SK-N-SH treated with all-trans-retinoic acid at 6 μM for 48 hours (cell line): ENCODE measurements around the gene SMIM30.
"Not testable (repeated sequence)": the region's sequence is repeated elsewhere in the genome, so short reads cannot be mapped to it uniquely, and the experiment has no call there.

Experiments
- ATAC-seq: fragments of 200-7000 bp; cut with Tn5 transposase; 3 replicates; pipeline ENCODE4 v1.9.1; 2020; ENCODE audit warnings: mild to moderate bottlenecking, moderate library complexity
- ARNTL ChIP-seq: fragments of 450-650 bp; formaldehyde crosslinking; IDR thresholded peaks from 2 replicates; pipeline ENCODE4 v1.5.0; 2020; ENCODE audit warnings: low read depth, mild to moderate bottlenecking, moderate library complexity, borderline replicate concordance
- BACH2 ChIP-seq: fragments of 250-450 bp; sonication (Bioruptor Pico); IDR thresholded peaks from 2 replicates; pipeline ENCODE4 v1.9.0; 2021; ENCODE audit warnings: mild to moderate bottlenecking, borderline replicate concordance
- CSDC2 ChIP-seq: fragments of 250-450 bp; sonication (Bioruptor Pico); IDR thresholded peaks from 2 replicates; pipeline ENCODE4 v1.5.0; 2020; ENCODE audit warnings: mild to moderate bottlenecking, moderate library complexity
- ESRRG ChIP-seq: fragments of 250-450 bp; sonication (Bioruptor Pico); IDR thresholded peaks from 2 replicates; pipeline ENCODE4 v1.6.1; 2021; ENCODE audit warnings: mild to moderate bottlenecking
- GLIS3 ChIP-seq: fragments of 250-450 bp; sonication (Bioruptor Pico); IDR thresholded peaks from 2 replicates; pipeline ENCODE4 v1.5.0; 2020; ENCODE audit warnings: mild to moderate bottlenecking, moderate library complexity
- ISL1 ChIP-seq: fragments of 250-450 bp; sonication (Bioruptor Pico); IDR thresholded peaks from 2 replicates; pipeline ENCODE4 v2.1.2; 2022; ENCODE audit warnings: mild to moderate bottlenecking, moderate library complexity
- OSR1 ChIP-seq: fragments of 250-450 bp; sonication (Bioruptor Pico); IDR thresholded peaks from 2 replicates; pipeline ENCODE4 v1.8.0; 2022; ENCODE audit warnings: moderate library complexity, mild to moderate bottlenecking, inconsistent platforms
- PPARA ChIP-seq: fragments of 250-450 bp; sonication (Bioruptor Pico); IDR thresholded peaks from 2 replicates; pipeline ENCODE4 v1.5.0; 2020; ENCODE audit warnings: mild to moderate bottlenecking, borderline replicate concordance
- RARB ChIP-seq: fragments of 250-450 bp; sonication (Bioruptor Pico); IDR thresholded peaks from 2 replicates; pipeline ENCODE4 v1.8.0; 2021; ENCODE audit warnings: mild to moderate bottlenecking, moderate library complexity
- TOX ChIP-seq: fragments of 250-450 bp; sonication (Bioruptor Pico); IDR thresholded peaks from 2 replicates; pipeline ENCODE4 v1.8.0; 2021; ENCODE audit warnings: mild to moderate bottlenecking, moderate library complexity, borderline replicate concordance
- ZC3H10 ChIP-seq: fragments of 250-450 bp; sonication (Bioruptor Pico); IDR thresholded peaks from 2 replicates; pipeline ENCODE4 v1.5.1; 2021; ENCODE audit warnings: mild to moderate bottlenecking, moderate library complexity
- ZFP3 ChIP-seq: fragments of 250-450 bp; sonication (Bioruptor Pico); IDR thresholded peaks from 2 replicates; pipeline ENCODE4 v1.5.0; 2020; ENCODE audit warnings: mild to moderate bottlenecking, moderate library complexity
- ZFP30 ChIP-seq: fragments of 450-650 bp; formaldehyde crosslinking; IDR thresholded peaks from 2 replicates; pipeline ENCODE4 v1.5.0; 2022; ENCODE audit warnings: mild to moderate bottlenecking, moderate library complexity
- ZNF565 ChIP-seq: fragments of 450-650 bp; formaldehyde crosslinking; conservative IDR thresholded peaks from 2 replicates; pipeline ENCODE4 v1.5.0; 2020; ENCODE audit warnings: low read depth, mild to moderate bottlenecking, moderate library complexity
- ZNF70 ChIP-seq: fragments of 450-650 bp; formaldehyde crosslinking; IDR thresholded peaks from 2 replicates; pipeline ENCODE4 v1.5.0; 2020; ENCODE audit warnings: mild to moderate bottlenecking, moderate library complexity
- ZNF8 ChIP-seq: fragments of 450-650 bp; formaldehyde crosslinking; IDR thresholded peaks from 2 replicates; pipeline ENCODE4 v1.5.0; 2020; ENCODE audit warnings: mild to moderate bottlenecking, moderate library complexity
- TF ChIP-seq, protein P1 (sequence below): fragments of 250-450 bp; sonication (Bioruptor Pico); IDR thresholded peaks from 2 replicates; pipeline ENCODE4 v1.5.1; 2020; ENCODE audit warnings: low read depth, mild to moderate bottlenecking, moderate library complexity
- TF ChIP-seq, protein P2 (sequence below): fragments of 250-450 bp; sonication (Bioruptor Pico); IDR thresholded peaks from 2 replicates; pipeline ENCODE4 v1.8.0; 2020; ENCODE audit warnings: mild to moderate bottlenecking, moderate library complexity, borderline replicate concordance
- TF ChIP-seq, protein P3 (sequence below): fragments of 250-450 bp; sonication (Bioruptor Pico); IDR thresholded peaks from 2 replicates; pipeline ENCODE4 v1.8.0; 2021; ENCODE audit warnings: low read depth, mild to moderate bottlenecking, moderate library complexity, borderline replicate concordance
- TF ChIP-seq, protein P4 (sequence below): fragments of 250-450 bp; sonication (Bioruptor Pico); IDR thresholded peaks from 2 replicates; pipeline ENCODE4 v1.5.1; 2021; ENCODE audit warnings: mild to moderate bottlenecking, moderate library complexity

SMIM30 gene, protein sequence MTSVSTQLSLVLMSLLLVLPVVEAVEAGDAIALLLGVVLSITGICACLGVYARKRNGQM

DNA sequence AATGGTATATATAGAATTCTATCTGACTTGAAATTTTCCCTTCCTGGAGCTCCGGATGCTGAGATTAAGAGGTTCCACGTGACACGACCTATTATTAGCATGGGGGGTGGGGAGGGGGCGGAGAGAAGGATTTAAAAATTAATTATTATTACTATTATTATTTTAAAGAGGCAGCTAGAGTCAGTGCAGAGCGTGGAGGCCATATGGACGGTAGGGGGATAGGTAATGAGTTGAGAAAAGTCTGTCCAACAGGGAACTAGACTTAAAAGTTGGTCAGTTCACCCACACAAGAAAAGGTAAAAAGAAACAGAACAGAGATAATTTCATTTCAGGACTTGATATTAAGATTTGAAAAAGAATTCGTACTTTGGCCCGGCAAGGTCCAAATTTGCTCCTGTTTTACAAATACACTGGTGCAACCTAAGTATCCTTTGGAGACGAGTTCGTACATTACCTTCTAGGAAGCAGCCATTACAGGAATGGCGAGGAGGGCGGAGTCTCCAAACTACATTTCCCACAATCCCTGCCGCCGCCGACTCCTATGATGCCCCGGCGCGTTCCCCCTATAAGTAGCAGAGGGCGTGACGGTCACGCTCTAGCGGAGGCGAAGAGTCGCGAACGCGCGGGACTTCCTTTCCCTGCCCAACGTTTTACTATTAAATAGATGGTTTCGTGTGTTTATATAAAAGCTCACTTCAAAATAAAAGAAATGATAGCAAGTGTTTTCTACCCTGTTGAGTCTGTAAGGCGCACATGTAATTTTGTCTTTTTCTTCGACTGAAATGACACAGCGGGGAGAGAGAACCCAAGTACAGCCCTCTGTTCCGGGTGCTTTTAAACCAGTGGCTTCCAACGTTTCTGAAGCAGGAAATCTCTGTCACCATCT is at the start of gene SMIM30:
Gene SMIM30, minus strand, starts transcription at position 481 of the 886 bp plus-strand sequence. CDS start 976 bp downstream, outside the sequence.
- ATAC-seq = peak; percentile 99
- peak; percentile 92 for TF ChIP-seq ZFP3 (CRISPR knock-in tag)
- peak; percentile 33; the same call in 1 of the 2 replicates for TF ChIP-seq CSDC2
- TF ChIP-seq ZNF8 (CRISPR knock-in tag) = 0 out of 2 replicates have a peak, but pooled peaks have one; percentile 24
- TF ChIP-seq ZFP30 (CRISPR knock-in tag) = 0 out of 2 replicates have a peak, but pooled peaks have one; percentile 34
- TF ChIP-seq, protein P1, sequence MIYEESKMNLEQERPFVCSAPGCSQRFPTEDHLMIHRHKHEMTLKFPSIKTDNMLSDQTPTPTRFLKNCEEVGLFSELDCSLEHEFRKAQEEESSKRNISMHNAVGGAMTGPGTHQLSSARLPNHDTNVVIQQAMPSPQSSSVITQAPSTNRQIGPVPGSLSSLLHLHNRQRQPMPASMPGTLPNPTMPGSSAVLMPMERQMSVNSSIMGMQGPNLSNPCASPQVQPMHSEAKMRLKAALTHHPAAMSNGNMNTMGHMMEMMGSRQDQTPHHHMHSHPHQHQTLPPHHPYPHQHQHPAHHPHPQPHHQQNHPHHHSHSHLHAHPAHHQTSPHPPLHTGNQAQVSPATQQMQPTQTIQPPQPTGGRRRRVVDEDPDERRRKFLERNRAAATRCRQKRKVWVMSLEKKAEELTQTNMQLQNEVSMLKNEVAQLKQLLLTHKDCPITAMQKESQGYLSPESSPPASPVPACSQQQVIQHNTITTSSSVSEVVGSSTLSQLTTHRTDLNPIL (CRISPR knock-in tag) = no peak
- TF ChIP-seq, protein P2, sequence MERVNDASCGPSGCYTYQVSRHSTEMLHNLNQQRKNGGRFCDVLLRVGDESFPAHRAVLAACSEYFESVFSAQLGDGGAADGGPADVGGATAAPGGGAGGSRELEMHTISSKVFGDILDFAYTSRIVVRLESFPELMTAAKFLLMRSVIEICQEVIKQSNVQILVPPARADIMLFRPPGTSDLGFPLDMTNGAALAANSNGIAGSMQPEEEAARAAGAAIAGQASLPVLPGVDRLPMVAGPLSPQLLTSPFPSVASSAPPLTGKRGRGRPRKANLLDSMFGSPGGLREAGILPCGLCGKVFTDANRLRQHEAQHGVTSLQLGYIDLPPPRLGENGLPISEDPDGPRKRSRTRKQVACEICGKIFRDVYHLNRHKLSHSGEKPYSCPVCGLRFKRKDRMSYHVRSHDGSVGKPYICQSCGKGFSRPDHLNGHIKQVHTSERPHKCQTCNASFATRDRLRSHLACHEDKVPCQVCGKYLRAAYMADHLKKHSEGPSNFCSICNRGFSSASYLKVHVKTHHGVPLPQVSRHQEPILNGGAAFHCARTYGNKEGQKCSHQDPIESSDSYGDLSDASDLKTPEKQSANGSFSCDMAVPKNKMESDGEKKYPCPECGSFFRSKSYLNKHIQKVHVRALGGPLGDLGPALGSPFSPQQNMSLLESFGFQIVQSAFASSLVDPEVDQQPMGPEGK = peak; percentile 60; the same call in 1 of the 2 replicates
- TF ChIP-seq ESRRG (CRISPR knock-in tag) = 0 out of 2 replicates have a peak, but pooled peaks have one; percentile 21
- TF ChIP-seq RARB = no peak
- no peak for TF ChIP-seq ARNTL (CRISPR knock-in tag)
- TF ChIP-seq ISL1 (CRISPR knock-in tag) = no peak
- TF ChIP-seq, protein P3, sequence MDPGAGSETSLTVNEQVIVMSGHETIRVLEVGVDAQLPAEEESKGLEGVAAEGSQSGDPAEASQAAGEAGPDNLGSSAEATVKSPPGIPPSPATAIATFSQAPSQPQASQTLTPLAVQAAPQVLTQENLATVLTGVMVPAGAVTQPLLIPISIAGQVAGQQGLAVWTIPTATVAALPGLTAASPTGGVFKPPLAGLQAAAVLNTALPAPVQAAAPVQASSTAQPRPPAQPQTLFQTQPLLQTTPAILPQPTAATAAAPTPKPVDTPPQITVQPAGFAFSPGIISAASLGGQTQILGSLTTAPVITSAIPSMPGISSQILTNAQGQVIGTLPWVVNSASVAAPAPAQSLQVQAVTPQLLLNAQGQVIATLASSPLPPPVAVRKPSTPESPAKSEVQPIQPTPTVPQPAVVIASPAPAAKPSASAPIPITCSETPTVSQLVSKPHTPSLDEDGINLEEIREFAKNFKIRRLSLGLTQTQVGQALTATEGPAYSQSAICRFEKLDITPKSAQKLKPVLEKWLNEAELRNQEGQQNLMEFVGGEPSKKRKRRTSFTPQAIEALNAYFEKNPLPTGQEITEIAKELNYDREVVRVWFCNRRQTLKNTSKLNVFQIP (CRISPR knock-in tag) = 0 out of 2 replicates have a peak, but pooled peaks have one; percentile 38
- no peak for TF ChIP-seq ZNF565 (CRISPR knock-in tag)
- TF ChIP-seq PPARA (CRISPR knock-in tag) = no peak
- TF ChIP-seq, protein P4, sequence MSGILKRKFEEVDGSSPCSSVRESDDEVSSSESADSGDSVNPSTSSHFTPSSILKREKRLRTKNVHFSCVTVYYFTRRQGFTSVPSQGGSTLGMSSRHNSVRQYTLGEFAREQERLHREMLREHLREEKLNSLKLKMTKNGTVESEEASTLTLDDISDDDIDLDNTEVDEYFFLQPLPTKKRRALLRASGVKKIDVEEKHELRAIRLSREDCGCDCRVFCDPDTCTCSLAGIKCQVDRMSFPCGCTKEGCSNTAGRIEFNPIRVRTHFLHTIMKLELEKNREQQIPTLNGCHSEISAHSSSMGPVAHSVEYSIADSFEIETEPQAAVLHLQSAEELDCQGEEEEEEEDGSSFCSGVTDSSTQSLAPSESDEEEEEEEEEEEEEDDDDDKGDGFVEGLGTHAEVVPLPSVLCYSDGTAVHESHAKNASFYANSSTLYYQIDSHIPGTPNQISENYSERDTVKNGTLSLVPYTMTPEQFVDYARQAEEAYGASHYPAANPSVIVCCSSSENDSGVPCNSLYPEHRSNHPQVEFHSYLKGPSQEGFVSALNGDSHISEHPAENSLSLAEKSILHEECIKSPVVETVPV (CRISPR knock-in tag) = no peak
- TF ChIP-seq ZNF70 = 0 out of 2 replicates have a peak, but pooled peaks have one; percentile 28

DNA sequence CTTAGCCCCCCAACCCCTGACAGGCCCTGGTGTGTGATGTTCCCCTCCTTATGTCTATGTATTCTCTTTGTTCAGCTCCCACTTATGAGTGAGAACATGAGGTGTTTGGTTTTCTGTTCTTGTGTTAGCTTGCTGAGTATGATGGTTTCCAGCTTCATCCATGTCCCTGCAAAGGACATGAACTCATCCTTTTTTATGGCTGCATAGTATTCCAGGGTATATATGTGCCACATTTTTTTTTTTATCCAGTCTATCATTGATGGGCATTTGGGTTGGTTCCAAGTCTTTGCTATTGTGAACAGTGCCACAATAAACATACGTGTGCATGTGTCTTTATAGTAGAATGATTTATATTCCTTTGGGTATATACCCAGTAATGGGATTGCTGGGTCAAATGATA is 47.8 kb upstream of the SMIM30 start:
- not testable (repeated sequence) for ATAC-seq
- 0 out of 2 replicates have a peak, but pooled peaks have one; percentile 55 for TF ChIP-seq ZNF8 (CRISPR knock-in tag)
- TF ChIP-seq, all 23 proteins: peak for 1; not testable (repeated sequence) for 22

DNA sequence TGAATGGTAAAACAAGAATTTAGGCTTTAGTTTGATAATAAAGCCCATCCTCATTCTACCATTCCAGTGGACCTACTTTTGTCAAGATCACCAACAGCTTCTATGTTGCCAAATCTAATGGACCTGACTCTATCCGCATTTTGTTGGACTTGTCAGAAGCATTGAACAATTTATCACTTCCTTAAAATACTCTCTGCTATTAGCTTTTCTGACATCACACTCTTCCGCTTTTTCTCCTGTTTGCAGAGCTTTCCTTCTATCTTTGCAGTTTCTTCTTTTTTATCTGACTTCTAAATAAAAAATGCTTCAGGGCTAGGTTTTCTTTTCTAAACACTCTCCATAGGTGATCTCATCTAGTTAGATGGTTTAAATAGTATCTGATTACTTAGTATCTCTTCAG is 42.7 kb upstream of the SMIM30 start:
- ATAC-seq = no peak
- TF ChIP-seq TOX (CRISPR knock-in tag) (no peak), OSR1 (CRISPR knock-in tag) (no peak), ZFP3 (CRISPR knock-in tag) (no peak), BACH2 (CRISPR knock-in tag) (no peak), ZC3H10 (no peak), ESRRG (CRISPR knock-in tag) (no peak), ISL1 (CRISPR knock-in tag) (no peak), GLIS3 (CRISPR knock-in tag) (no peak), RARB (no peak)
- TF ChIP-seq, protein P3 (CRISPR knock-in tag) = no peak
- TF ChIP-seq, protein P2 = no peak
- TF ChIP-seq, protein P1 (CRISPR knock-in tag) = no peak
